Measurements from ENCODE around the gene C5. TPM values are rescaled to one million over a fixed set of nuclear protein-coding genes. Genes with fewer than 3 reads are reported as not detected.

The C5 gene
- total RNA-seq, 2 donors from 2014 or later, result 1.5 to 1.6 TPM

DNA sequence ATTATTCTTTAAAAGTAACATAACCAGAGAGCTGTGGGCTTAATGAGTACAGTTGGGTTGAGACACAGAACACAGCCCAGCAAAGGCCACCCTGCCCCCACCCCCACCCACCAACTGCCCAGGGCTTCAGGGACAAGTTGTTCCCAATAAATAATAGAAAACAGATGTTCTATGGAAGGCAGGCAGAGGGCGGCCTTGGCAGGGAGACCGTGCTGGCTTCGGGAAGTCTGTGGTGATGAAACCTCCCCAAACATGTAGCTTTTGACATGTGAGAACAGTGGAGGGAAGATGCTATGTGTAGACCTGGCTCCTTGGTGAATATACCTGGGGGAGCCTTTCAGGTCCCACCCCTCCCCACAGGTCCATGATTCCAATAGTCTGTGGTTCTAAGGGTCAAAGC lies 133.5 kb downstream of the C5 start:
- intact Hi-C loops (cut with DNase I), result no loop called here
- TF ChIP-seq, protein P1, sequence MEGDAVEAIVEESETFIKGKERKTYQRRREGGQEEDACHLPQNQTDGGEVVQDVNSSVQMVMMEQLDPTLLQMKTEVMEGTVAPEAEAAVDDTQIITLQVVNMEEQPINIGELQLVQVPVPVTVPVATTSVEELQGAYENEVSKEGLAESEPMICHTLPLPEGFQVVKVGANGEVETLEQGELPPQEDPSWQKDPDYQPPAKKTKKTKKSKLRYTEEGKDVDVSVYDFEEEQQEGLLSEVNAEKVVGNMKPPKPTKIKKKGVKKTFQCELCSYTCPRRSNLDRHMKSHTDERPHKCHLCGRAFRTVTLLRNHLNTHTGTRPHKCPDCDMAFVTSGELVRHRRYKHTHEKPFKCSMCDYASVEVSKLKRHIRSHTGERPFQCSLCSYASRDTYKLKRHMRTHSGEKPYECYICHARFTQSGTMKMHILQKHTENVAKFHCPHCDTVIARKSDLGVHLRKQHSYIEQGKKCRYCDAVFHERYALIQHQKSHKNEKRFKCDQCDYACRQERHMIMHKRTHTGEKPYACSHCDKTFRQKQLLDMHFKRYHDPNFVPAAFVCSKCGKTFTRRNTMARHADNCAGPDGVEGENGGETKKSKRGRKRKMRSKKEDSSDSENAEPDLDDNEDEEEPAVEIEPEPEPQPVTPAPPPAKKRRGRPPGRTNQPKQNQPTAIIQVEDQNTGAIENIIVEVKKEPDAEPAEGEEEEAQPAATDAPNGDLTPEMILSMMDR (IDR thresholded peaks at IDR 0.05), result no peak
- Histone ChIP-seq H3K9me3 (no peaks in the 10 kb centered on the region), H3K27me3 (no peaks in the 10 kb centered on the region), H3K36me3 (no peaks in the 10 kb centered on the region), H3K4me1 (no peaks in the 10 kb centered on the region), H3K4me3 (no peak overlapping the region), H3K9ac (ENCODE audit: low read depth in 2 of 2, low read length in 2 of 2) (no peak overlapping the region), H3K27ac (no peak overlapping the region)
- no peak for DNase-seq

GRCh38 chr9:120915854-120916470 lies 134.1 kb downstream of the C5 start:
- DNase-seq, result no peak
- Histone ChIP-seq H3K27ac (no peak overlapping the region), H3K36me3 (no peaks in the 10 kb centered on the region), H3K9me3 (no peaks in the 10 kb centered on the region), H3K27me3 (no peaks in the 10 kb centered on the region), H3K4me3 (no peak overlapping the region), H3K4me1 (no peaks in the 10 kb centered on the region), H3K9ac (ENCODE audit: low read depth in 2 of 2, low read length in 2 of 2) (no peak overlapping the region)
- intact Hi-C loops (cut with DNase I), result no loop called here
- TF ChIP-seq, protein P1 (IDR thresholded peaks at IDR 0.05), result no peak

DNA sequence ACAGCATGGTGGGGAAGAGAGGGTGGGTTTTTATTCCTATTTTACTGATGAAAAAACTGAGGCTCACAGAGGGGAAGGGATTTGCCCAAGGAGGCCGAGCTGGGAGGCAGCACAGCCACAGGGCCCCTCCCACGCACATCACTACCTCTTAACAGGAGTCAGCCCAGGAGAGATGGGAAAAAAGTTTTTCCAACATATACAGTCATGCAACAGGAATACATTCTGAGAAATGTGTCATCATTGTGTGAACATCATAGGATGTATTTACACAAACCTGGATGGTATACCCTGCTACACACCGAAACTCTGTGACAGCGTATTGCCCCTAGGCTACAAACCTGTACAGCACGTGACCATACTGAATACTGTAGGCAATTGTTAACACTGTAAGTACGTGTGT lies 135.1 kb downstream of the C5 start:
- TF ChIP-seq, protein P1 (IDR thresholded peaks at IDR 0.05), result no peak
- H3K9ac ChIP-seq (ENCODE audit: low read depth in 2 of 2, low read length in 2 of 2), result no peak overlapping the region
- no peak overlapping the region for H3K4me3 ChIP-seq
- intact Hi-C loops (cut with DNase I), result no loop called here
- no peak overlapping the region for H3K27ac ChIP-seq
- no peaks in the 10 kb centered on the region for H3K4me1 ChIP-seq
- no peaks in the 10 kb centered on the region for H3K27me3 ChIP-seq
- H3K9me3 ChIP-seq, result no peaks in the 10 kb centered on the region
- DNase-seq, result no peak
- H3K36me3 ChIP-seq, result no peaks in the 10 kb centered on the region

DNA sequence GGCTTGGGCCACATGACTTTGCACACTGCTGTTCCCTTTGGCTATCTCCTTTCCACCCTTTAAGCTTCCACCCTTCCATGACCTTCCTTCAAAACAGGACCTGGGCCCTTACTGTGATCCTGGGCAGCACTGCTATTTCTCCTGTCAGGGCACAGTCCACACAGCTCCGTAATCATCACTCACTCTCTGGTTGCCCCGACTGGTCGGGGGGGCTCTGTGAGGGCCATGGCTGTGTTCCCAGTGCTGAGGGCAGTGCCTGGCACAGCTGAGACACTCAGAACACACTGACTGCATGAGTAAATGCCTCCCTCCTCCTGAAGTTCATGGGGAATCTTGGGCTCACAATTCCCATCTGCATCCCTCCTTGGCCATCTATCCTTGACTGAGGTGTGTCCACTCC lies 135.7 kb downstream of the C5 start:
- Histone ChIP-seq H3K9ac (ENCODE audit: low read depth in 2 of 2, low read length in 2 of 2) (no peak overlapping the region), H3K27me3 (no peaks in the 10 kb centered on the region), H3K36me3 (no peaks in the 10 kb centered on the region), H3K27ac (no peak overlapping the region), H3K4me1 (no peaks in the 10 kb centered on the region), H3K9me3 (no peaks in the 10 kb centered on the region), H3K4me3 (no peak overlapping the region)
- DNase-seq, result no peak
- intact Hi-C loops (cut with DNase I), result no loop called here
- TF ChIP-seq, protein P1 (IDR thresholded peaks at IDR 0.05), result no peak

GRCh38 chr9:120913647-120914264 lies 136.3 kb downstream of the C5 start:
- Histone ChIP-seq H3K36me3 (no peaks in the 10 kb centered on the region), H3K27me3 (no peaks in the 10 kb centered on the region), H3K27ac (no peak overlapping the region), H3K9me3 (no peaks in the 10 kb centered on the region), H3K9ac (ENCODE audit: low read depth in 2 of 2, low read length in 2 of 2) (no peak overlapping the region), H3K4me1 (no peaks in the 10 kb centered on the region), H3K4me3 (no peak overlapping the region)
- DNase-seq, result no peak
- intact Hi-C loops (cut with DNase I), result no loop called here
- TF ChIP-seq, protein P1 (IDR thresholded peaks at IDR 0.05), result no peak
